ENCODE data around the gene PDE10A.

The PDE10A gene

DNA sequence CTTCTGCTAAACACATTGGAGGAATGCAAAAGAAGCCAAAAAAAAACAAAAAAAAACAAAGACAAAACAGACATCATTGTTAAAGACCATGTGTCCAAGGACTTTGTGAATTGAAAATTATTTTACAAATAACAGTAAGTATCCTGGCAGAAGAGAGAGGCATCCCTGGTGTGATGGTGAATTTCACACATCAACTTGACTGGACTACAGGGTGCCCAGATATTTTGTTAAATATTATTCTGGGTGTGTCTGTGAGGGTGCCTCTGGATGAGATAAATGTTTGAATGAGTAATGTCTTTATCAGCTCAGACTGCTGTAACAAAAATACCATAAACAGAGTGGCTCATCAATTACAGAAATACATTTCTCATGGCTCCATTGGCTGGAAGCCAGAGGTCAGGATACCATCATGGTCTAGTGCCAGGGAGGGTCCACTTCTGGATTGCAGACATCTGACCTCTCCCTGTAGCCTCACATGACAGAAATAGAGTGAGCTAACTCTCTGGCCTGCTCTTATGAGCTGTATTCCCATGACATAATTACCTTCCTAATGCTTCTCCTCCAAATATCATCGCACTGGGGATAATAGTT lies 341.4 kb downstream of the PDE10A start:
- Histone ChIP-seq H3K4me1 (no peaks in the 10 kb centered on the region), H3K4me2 (no peak overlapping the region), H3K27me3 (no peaks in the 10 kb centered on the region), H3K9me3 (replicated peaks in 1 of 11) (peaks cover 14 to 25% (median 18%) of the 10 kb centered on the region in 11 experiments), H3K9ac (no peak overlapping the region), H4K20me1 (no peaks in the 10 kb centered on the region), H3K4me3 (no peak overlapping the region), H3K27ac (no peak overlapping the region), H3K36me3 (no peaks in the 10 kb centered on the region)
- TF ChIP-seq Cebpa-rat (IDR thresholded peaks at IDR 0.05) = no peak

DNA sequence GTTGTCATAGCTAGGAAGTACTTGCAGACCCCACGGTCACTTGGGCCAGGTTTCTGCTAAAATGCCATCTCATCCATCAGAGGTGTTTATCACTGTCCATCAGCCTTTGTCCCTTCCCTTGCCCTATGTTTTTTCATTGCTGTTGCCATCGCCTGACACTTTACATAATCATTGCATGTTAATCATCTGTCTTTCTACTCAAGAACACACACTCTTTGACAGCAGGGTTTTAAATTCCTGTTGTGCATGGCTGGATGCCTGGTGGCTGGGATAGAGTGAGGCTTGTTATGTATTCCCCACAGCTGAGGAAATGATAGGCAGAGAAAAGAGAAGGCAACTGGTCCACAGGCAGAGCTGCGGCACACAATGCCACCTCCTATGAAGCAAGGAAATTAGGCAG lies 341.9 kb downstream of the PDE10A start:
- Histone ChIP-seq H3K9me3 (replicated peaks in 1 of 11) (peaks cover 14 to 25% (median 18%) of the 10 kb centered on the region in 11 experiments), H3K4me2 (no peak overlapping the region), H4K20me1 (no peaks in the 10 kb centered on the region), H3K4me1 (no peaks in the 10 kb centered on the region), H3K4me3 (no peak overlapping the region), H3K27ac (no peak overlapping the region), H3K27me3 (no peaks in the 10 kb centered on the region), H3K9ac (no peak overlapping the region), H3K36me3 (no peaks in the 10 kb centered on the region)
- no peak for TF ChIP-seq Cebpa-rat (IDR thresholded peaks at IDR 0.05)

DNA sequence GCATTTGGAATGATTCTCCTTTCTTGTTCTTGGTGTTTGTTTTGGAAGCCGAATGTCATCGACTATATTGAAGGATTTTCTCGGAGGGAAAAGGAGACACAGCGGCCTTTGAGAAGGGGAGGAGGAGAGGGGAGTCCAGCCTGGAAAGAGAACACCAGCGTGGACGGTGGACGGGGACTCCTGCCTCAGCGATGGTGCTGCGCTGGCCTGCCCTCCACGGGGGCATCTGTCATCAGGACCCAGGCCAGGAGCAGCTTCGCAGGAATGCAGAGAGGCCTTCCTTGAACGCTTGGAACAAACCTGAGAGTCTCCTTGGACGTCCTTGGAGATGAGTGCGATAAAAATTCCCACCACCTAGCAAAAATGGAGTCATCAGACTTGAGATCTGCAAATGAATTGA lies 345.3 kb downstream of the PDE10A start:
- no peak for TF ChIP-seq Cebpa-rat (IDR thresholded peaks at IDR 0.05)
- Histone ChIP-seq H3K4me3 (no peak overlapping the region), H4K20me1 (no peaks in the 10 kb centered on the region), H3K27ac (no peak overlapping the region), H3K9ac (no peak overlapping the region), H3K9me3 (replicated peaks in 1 of 11) (peaks cover 14 to 23% (median 18%) of the 10 kb centered on the region in 11 experiments), H3K4me1 (no peaks in the 10 kb centered on the region), H3K4me2 (no peak overlapping the region), H3K27me3 (no peaks in the 10 kb centered on the region), H3K36me3 (no peaks in the 10 kb centered on the region)

DNA sequence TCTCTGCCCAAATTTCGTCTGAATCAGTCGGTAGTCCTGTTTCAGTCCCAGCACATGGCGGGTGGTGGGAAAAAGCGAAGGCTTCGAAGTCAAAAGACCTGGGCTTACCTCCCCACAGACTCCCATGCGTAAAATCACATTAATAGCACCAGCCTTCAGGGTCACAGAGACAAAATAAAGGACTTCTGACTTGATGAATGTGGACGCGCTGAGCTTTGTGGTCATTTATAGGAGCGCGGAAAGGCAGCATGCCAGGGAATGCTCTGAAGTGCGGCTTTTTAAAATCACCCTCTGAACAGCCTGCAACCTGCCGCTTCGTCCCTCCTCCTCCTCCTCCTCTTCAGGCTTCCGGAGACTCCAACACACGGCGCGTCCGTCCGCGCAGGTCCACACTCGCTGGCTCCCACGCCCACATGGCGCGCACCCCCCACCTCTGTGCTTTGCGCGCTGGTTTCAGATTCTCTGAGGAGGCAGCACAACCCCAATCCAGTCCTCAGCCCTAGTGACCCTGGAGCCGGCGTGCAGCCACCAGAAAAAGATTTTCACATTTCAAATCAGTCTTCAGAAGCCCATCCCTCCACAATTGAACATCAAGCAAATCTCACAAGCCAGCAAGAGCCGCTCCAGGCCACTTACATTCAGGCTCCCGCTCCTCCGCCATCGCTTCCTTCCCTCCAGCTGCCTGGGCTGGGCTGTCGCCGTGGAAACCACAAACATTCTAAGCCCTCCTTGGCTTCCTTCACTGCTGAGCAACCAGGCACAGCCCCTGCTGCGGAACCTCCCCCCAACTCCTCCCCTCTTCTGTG lies 353.9 kb downstream of the PDE10A start, which contains the start of gene C6orf118:
C6orf118 (minus strand) TSS at position 680 of the 806 bp plus-strand sequence; CDS start at position 661, 19 bp downstream.
- peak within 1 kb of the TSS; percentile 65 to 75 (median 68) for H3K4me2 ChIP-seq
- no peaks in the 10 kb centered on the region for H3K27me3 ChIP-seq
- peak within 1 kb of the TSS in 2 of 10 experiments; percentile 21 to 31; a peak in 2 of 20 replicates for H3K4me3 ChIP-seq
- H3K27ac ChIP-seq = no peak within 1 kb of the TSS; a peak in 1 of 22 replicates
- no peaks in the 10 kb centered on the region for H3K9me3 ChIP-seq (replicated peaks in 1 of 11)
- peak within 1 kb of the TSS in 1 of 11 experiments; percentile 26; a peak in 2 of 22 replicates for H3K9ac ChIP-seq
- no peaks in the 10 kb centered on the region for H4K20me1 ChIP-seq
- no peak for TF ChIP-seq Cebpa-rat (IDR thresholded peaks at IDR 0.05)
- H3K36me3 ChIP-seq = no peaks in the 10 kb centered on the region
- H3K4me1 ChIP-seq = peaks cover 0 to 8% (median 6%) of the 10 kb centered on the region in 10 experiments; a peak in 18 of 20 replicates

DNA sequence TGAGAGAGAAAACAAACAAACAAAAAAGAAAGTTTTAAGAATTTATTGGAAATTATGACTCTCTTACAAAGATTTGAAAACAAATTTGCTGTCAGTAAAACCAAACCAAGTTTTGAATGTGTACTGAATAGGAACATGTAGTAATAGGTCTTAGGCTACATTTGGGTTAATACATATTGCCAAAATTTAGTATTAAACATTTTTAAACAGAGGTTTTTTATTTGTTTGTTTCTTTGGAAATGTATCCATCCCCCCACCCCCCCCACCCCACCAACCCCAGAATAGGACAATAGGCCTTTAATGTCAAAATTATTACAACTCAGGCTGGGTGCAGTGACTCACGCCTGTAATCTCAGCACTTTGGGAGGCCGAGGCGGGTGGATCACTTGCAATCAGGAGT lies 356.1 kb downstream of the PDE10A start:
- Histone ChIP-seq H3K4me2 (no peak overlapping the region), H3K4me3 (no peak overlapping the region), H3K9ac (no peak overlapping the region), H3K27me3 (no peaks in the 10 kb centered on the region), H3K27ac (no peak overlapping the region), H3K36me3 (no peaks in the 10 kb centered on the region), H3K9me3 (replicated peaks in 1 of 11) (0 out of 22 replicates have a peak, but pooled peaks cover 0 to 6% (median 0%) of the 10 kb centered on the region in 11 experiments), H4K20me1 (no peaks in the 10 kb centered on the region), H3K4me1 (peaks cover 0 to 8% (median 6%) of the 10 kb centered on the region in 10 experiments; a peak in 18 of 20 replicates)
- TF ChIP-seq Cebpa-rat (IDR thresholded peaks at IDR 0.05) = no peak

DNA sequence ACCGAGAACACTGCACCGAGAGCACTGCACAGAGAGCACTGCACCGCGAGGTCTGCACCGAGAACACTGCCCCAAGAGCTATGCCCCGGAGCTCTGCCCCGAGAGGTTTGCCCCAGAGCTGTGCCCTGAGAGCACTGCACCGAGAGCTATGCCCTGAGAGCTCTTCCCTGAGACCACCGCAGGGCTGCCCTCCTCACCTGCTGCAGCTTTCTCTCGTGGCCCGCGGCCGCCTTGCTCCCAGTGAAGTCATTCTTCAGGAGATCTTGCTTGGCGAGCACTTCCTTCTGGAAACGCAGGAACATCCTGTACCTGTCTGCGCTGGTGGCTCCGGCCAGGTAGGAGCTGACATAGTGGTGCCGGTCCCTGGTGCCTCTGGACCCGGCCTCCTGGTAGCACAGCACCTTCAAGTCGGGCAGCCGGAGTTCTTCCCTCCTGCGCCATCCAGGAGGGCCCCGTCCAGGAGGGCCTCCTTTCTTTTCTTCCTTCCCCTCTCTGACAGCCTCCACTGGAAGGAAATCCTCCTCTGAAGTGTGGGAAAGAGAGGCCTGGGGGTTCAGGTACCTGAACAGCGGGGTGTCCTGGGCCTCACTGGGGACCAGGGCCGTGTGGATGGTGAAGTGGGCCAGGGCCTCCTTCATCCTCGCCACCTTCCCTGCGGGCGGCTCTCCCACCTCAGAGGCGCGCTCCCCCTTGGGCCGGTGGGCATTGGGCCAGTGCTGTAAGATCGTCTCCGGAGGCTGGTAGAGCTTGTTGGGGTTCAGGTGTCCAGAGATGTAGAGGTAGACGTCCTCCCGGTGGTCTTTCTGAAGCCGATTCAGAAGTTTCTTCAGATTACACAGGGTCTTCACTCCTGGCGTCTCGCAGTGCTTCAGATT lies 361.4 kb downstream of the PDE10A start:
- Histone ChIP-seq H3K27ac (no peak overlapping the region), H3K4me2 (no peak overlapping the region), H3K4me1 (no peaks in the 10 kb centered on the region), H3K27me3 (no peaks in the 10 kb centered on the region), H3K9ac (no peak overlapping the region), H3K9me3 (replicated peaks in 1 of 11) (peaks cover 0 to 6% (median 0%) of the 10 kb centered on the region in 11 experiments; a peak in 1 of 22 replicates), H4K20me1 (no peaks in the 10 kb centered on the region), H3K36me3 (no peaks in the 10 kb centered on the region), H3K4me3 (no peak overlapping the region)
- TF ChIP-seq Cebpa-rat (IDR thresholded peaks at IDR 0.05) = no peak

DNA sequence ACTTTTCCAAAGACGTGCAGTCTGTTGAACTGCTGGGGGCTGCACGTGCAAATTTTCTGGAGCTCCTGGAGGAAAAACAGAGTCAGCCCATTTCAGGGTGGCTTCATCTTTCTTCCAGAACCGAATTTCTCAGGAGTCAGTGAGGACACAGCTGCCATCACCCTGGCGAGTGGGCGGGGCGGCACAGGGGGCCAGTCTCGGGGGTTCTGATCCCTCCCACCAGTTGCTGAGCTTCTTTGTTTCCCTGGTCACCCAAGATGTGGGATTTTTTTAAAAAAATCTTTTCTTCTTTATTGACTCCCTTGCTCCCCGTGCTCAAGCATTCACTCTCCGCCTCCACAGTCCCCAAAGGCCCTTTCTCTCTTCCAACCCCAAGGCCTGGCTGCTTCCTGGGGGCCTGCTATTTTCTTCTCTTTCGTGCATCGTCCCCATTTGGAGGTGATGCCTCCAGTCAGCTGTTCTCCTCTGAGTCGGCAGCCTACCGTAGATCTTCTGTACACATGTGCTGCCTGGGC lies 362.6 kb downstream of the PDE10A start:
- no peaks in the 10 kb centered on the region for H4K20me1 ChIP-seq
- H3K4me1 ChIP-seq = no peaks in the 10 kb centered on the region
- no peak overlapping the region for H3K9ac ChIP-seq
- no peak overlapping the region for H3K4me3 ChIP-seq
- H3K36me3 ChIP-seq = no peaks in the 10 kb centered on the region
- no peak overlapping the region for H3K27ac ChIP-seq
- peaks cover 0 to 6% (median 0%) of the 10 kb centered on the region in 11 experiments; a peak in 1 of 22 replicates for H3K9me3 ChIP-seq (replicated peaks in 1 of 11)
- H3K4me2 ChIP-seq = no peak overlapping the region
- no peaks in the 10 kb centered on the region for H3K27me3 ChIP-seq
- TF ChIP-seq Cebpa-rat (IDR thresholded peaks at IDR 0.05) = no peak

DNA sequence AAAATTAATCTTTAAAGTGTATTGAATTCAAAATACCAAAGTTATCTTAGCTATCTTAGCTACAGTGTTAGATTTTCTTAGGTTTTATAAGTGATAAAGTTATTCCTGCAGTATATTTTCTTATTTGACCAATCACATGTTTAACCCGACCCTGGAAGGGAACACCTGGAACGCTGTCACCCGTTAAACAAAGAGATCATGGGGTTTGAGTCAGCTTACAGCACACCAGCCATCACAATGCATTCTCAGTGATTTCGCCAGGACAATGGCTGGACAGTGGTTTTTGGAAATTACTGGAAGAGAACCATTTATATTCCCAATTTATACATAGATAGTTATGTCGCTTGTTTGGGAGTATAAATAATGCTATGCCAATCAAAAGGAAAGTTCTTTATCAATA lies 364.2 kb downstream of the PDE10A start:
- Histone ChIP-seq H3K27me3 (no peaks in the 10 kb centered on the region), H3K4me1 (no peaks in the 10 kb centered on the region), H3K36me3 (no peaks in the 10 kb centered on the region), H3K4me2 (no peak overlapping the region), H3K9ac (no peak overlapping the region), H3K4me3 (no peak overlapping the region), H4K20me1 (no peaks in the 10 kb centered on the region), H3K9me3 (replicated peaks in 1 of 11) (peaks cover 0 to 6% (median 0%) of the 10 kb centered on the region in 11 experiments; a peak in 1 of 22 replicates), H3K27ac (no peak overlapping the region)
- TF ChIP-seq Cebpa-rat (IDR thresholded peaks at IDR 0.05) = no peak

DNA sequence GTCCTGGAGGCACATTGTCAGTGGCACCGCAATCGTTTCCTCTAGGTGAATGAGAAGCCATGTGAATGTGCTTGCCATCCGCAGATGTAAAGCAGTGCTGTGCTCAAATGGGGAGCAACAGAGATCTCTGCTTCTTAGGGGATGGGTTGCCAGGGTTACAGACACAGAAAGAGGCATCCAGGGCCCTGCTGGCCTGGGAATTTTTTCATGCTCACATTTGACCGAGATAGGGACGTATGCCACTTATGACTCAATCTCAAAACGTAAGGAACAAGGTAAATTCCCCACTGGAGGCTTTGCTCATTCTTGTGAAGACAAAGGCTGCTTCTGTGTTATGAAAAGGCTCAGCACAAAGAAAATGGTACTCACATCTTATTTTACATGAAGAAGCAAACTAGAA lies 364.6 kb downstream of the PDE10A start:
- H4K20me1 ChIP-seq = no peaks in the 10 kb centered on the region
- no peaks in the 10 kb centered on the region for H3K4me1 ChIP-seq
- H3K9ac ChIP-seq = no peak overlapping the region
- no peak overlapping the region for H3K27ac ChIP-seq
- H3K9me3 ChIP-seq (replicated peaks in 1 of 11) = peaks cover 0 to 6% (median 0%) of the 10 kb centered on the region in 11 experiments; a peak in 1 of 22 replicates
- H3K27me3 ChIP-seq = no peaks in the 10 kb centered on the region
- no peak for TF ChIP-seq Cebpa-rat (IDR thresholded peaks at IDR 0.05)
- no peak overlapping the region for H3K4me2 ChIP-seq
- no peaks in the 10 kb centered on the region for H3K36me3 ChIP-seq
- no peak overlapping the region for H3K4me3 ChIP-seq
